ENCODE measurements around the gene FHL5.
"Not testable (repeated sequence)": the region's sequence is repeated elsewhere in the genome, so short reads cannot be mapped to it uniquely, and the experiment has no call there.

The FHL5 gene

DNA sequence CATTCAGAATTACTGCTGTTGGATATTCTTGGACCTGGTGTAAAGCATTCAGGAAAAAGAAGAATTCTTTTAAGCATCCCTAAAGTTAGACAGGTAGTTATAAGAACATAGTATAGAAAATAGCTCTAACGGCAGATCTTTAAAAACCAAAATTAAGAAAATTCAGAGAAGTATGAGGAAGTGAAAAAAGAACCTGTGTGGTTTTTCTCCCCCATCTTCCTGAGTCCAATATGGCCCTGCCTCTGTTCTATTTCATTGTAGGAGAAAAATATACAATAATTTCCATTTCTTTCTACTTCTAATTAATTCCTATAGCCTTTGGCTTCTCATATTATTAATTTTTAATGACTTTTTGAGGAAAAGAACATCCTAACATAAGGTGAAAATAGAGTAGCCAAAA is 47.1 kb downstream of the FHL5 start:
- DNase-seq (ENCODE audit: low spot score), result no peak

DNA sequence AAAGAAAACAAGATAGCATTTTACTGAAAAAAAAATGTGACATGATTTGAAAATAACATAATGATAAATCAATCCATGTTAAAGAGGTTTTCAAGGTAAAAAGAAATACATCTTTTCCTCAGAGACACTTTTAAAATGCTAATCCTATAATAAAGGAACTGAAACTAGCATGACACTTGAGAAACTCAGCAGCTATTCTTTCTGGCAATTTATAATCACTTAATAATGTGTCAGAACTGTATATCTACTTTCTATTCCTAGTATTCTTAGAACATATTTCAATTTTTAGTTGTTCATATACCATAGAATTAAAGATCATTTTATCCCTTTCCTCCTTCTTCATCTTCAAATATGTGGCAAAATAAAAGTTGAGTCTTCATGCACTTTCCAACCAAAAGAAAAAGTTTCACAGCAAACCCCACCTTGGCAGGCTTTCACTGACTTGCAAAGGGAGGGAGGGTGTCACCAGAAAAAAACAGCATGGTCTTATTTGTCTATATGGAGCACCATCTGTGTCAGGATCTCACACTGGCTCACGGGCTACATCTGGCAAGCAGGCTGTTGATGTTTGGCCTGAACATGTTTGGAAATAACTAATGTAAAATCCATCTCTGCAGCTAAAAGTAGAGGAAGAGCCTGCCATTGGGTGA is 48.5 kb downstream of the FHL5 start:
- DNase-seq (ENCODE audit: low spot score), result no peak

DNA sequence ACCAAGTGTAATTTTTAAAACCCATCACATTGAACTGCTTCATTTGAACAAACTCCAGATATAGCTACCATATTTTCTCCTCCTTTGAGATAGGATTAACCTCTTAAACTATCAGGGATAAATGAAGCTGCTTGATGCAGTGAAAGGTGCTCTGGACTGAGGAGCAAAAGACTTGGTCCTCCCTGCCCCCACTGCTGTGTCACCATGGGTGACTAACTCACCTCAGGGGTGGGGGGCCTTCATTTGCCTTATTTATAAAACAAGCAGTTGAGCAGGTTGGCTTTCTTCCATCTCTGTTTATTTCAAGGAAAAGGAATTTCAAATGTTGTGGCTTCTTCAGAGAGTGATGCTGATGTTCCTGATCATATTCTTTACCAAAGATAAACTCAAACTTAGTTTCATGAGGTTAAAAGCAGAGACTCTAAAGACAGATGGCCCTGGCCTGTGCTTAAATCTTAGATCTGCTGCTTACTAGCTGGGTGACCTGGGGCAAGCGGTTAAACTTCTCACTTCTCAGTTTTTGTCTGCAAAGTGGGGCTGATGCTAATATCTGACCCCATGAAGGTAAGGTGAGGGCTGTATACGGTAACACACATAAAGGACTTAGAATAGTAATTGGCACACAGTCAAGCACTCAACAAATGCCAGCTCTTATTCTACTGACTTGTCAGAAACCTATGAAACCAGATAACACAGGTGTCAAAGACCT is 50.5 kb downstream of the FHL5 start:
- DNase-seq (ENCODE audit: low spot score), result no peak

DNA sequence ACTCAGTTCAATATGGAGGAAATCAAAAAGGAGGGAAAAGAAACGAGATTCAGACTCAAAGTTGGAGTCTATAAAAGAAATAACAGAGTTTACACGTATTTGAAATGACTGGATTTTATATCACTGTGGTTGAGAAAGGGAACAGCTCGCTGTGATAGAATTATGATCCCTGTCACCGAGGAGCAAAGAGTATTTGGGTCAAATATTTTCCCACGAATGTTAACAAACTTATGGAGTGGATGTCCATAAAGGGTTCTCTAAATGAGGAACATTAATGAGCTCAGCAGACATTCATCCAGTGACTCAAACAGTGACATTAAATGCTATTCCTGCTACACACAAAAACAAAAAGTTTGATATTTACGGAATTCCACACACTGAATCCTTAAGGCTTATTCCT is 57.9 kb downstream of the FHL5 start:
- DNase-seq (ENCODE audit: low spot score), result no peak

DNA sequence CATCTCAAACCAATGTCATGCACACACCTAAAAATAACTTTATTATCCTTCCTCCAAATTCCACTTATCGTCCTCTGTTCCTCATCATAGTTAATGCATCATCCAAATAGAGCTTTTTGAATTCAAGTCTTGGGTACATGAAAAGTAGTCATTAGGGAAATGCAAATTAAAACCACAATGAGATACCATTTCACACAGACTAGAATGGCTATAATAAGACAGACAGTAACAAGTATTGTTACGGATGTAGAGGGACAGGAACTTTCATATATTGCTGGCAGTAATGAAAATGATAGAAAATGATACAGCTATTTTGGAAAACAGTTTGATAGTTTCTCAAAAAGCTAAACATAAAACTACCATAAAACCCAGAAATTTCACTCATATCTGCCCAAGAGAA is 59.1 kb downstream of the FHL5 start:
- DNase-seq (ENCODE audit: low spot score), result no peak

DNA sequence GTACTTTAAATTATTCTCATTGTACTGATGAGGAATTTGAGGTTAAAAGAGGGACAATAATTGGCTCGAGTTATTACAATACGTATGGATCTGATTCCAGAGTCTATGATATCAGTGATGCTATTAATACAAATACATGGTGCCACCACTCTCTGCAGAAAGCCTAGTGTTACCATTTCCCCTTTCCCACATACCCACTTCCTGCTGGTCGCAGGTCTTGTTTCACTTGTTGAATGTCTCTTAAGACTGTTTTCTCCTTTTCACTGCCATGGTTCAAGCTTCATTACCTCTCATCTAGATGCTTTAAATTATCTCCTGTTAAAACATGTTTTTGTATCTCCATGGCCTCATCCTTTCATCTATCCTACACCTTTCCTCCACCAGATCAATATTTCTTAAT is 62.0 kb downstream of the FHL5 start:
- no peak for DNase-seq (ENCODE audit: low spot score)

DNA sequence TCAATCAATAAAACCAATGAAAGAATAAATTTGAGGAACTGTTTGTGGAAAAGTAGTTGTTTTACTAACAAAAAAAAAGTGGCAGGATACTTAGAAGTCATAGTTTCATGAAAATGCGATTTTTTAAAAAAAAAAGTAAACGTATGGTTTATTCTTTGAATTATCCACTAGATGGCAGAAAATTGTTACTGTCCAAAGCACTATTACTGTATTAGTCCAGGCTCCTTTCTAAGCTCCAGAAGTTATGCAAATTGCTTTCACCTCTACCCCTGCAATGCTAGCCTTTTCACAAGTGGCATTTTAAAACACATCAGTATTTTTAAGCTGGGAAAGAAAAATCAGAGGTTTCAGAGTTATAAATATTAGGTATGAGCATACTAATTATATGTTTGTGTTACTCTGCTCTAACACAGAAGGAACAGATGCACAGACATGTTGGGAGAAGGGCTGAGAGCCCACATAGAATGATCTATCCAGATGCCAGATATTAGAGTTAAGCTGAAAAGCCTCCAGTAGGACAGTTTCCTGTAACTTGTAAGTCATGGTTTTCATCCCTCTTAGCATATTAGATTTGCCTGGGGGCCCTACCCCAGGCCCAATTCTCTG is 63.9 kb downstream of the FHL5 start:
- no peak for DNase-seq (ENCODE audit: low spot score)

DNA sequence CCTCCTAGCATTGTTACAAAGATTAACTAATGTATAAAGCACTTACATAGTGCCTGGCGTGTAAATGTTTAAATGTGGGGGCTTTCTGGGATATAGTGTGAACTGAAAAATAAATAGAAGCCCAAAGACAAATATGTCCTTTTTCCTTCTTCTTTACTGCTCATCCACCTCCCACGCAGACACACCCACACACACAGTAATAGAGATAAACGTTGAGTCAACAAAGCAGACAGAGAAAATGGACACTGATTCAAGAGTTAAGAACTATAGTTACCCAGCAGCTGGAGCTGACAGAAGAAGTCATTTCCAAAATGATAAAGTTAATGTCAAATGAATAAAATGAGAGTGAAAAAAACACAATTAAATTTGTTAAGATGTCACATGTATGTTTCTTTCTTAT is 68.3 kb downstream of the FHL5 start:
- DNase-seq (ENCODE audit: low spot score), result no peak

DNA sequence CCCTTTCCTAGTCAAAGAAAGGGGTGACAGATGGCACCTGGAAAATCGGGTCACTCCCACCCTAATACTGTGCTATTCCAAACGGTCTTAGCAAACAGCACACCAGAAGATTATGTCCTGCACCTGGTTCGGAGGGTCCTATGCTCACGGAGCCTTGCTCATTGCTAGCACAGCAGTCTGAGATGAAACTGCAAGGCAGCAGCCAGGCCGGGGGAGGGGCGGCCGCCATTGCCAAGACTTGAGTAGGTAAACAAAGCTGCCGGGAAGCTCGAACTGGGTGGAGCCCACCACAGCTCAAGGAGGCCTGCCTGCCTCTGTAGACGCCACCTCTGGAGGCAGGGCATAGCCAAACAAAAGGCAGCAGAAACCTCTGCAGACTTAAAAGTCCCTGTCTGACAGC is 75.1 kb downstream of the FHL5 start:
- not testable (repeated sequence) for DNase-seq (ENCODE audit: low spot score)

DNA sequence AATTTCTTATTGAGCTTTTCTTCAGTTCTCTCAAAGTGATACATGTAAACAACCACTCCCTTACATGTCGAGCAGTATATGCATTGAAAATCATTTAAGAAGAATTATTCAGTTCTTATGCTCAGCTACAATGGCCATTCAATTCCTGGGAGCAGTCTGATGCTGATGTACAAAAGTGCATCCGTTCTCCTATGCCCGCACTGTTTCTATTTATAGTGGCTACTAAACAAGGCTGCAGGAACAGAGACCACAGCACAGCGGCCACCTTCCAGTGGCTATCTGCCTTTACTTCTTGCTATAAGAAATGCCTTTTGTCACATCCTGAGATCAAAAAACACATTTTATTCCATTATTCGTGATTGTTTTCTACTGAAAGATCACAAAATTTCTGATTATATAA is 82.2 kb downstream of the FHL5 start:
- DNase-seq (ENCODE audit: low spot score), result no peak

DNA sequence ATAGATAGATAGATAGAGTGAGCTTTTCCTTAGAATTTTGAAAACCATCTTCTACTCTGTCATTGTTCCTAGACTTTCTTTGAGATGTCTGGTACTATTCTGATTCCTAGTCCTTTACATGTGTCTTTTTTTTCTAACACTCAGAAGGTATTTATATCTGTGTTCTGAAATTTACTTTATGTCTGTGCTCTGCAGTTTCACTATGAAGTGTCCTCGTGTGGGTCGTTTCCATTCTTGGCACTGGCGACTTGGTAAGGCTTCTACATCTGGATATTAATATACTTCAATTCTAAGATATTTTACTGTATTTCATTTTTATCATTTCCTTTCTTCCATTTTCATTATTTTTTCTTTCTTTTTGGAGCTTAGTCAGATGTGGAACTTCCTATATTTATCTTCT is 87.0 kb downstream of the FHL5 start:
- no peak for DNase-seq (ENCODE audit: low spot score)

DNA sequence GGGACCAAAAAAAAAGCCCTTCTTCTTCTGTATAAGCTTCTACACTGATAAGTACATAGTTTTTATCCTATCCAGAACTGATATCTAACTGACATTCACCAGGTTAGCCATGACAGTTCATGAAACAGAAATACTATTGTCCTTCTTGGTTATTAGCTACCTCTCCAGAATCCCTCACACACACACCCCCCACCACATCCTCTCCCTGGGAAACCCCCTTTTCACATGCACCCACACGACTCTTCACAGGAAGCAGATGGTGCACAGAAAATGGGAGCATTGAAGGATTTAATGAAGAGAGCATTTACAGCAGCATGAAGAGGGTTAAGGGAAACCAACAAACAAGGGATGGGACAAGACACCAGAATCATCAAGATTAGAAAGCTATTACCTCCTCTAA is 88.9 kb downstream of the FHL5 start:
- DNase-seq (ENCODE audit: low spot score), result no peak

DNA sequence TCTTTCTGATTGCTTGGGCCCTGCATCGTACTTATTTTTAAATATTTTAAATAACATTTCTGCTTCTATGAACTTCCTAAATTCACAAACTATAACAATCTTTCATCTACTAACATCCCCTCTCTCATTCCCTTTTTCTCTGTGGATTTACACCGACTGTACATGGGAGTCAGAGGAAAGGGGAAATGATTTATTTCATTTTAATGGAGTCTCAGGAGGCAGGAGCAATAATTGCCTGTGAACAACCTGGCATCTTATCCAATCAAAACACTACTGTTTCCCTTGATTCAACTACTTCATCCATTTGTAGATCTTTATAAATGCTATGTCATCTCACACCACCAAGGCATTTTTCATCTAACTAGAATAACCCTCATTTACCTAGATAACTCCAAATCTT is 89.6 kb downstream of the FHL5 start:
- no peak for DNase-seq (ENCODE audit: low spot score)

DNA sequence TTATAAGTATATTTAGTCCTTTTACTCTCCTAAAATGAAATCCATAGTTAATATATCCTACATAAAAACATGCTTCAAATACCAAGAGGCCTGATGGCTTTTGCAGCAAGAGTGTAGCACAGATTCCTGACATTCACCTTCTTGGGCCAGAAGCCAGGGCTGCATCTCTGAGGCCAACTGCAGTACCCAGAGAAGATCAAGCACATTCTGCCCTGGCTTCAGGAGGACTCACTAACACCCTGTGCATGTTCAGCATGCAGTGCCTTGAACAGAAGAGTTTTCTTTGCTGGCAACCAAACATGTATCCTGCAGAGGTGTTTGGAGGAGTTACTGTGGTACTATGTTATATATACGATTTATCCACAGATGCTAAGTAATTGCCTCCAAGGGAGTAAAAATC is 90.3 kb downstream of the FHL5 start:
- DNase-seq (ENCODE audit: low spot score), result no peak

DNA sequence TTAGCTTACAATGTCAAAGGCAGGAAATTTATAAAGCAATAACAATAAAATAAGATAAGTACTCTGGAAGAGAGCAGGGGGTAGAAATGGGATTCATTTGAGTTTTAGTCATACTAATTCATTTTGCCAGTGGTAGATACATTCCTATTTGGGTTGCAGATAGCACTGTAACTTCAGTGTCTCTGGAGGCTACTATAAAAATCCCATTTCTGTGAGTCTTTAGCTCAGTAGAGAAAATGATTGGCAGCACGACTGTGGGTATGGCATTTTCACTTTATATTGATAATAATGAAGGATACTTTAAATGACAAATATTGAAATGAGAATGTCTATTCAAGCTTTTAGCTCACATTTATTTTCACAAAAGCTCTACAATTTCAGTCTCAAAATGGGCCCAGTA is 93.6 kb downstream of the FHL5 start:
- no peak for DNase-seq (ENCODE audit: low spot score)

DNA sequence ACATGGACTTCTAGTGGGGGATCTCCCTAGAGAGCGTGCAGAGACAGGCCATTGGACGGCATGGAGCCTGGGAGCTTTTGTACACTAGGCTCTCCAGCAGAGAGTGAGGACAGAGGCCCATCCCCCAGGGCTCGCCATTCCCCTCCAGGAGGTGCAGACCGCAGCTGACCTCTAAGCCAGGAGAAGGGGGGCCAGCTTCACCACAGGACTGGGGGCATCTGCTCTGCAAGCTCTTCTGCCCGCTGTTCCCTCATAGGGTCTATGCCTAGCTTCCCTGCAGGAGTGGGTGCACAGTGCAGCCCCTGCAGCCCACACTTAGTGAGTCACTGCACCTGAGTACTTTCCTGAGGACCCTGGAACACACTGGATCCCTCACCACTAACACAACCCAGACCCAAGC is 94.4 kb downstream of the FHL5 start:
- DNase-seq (ENCODE audit: low spot score), result no peak

DNA sequence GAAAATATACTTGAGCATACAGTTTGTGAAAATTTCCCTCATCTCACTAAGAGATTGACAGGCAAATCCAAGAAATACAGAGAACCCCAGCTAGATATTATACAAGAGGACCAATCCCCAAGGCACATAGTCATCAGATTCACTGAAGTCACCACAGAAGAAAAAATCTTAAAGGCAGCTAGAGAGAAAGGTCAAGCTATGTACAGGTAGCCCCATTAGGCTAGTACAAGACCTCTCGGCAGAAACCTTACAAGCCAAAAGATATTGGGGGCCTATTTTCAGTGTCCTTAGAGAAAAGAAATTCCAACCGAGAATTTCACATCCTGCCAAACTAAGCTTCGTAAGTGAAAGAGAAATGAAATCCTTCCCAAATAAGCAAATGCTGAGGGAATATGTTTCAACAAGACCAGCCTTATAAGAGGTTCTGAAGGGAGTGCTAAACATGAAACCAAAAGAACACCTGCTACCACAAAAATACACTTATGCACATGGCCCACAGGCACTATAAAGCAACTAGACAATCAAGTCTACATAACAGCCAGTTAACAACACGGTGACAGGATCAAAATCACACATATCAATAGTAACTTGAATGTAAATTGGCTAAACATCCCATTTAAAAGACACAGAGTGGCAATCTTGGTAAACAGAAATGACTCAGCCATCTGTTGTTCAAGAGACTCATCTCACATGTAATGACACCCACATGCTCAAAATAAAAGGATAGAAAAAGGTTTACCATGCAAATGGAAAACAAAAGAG is 96.3 kb downstream of the FHL5 start:
- DNase-seq (ENCODE audit: low spot score), result no peak

Measured in left forelimb (tissue), 1 donor.